ENCODE measurements around the gene MAZ. TPM values are rescaled to one million over a fixed set of nuclear protein-coding genes. Genes with fewer than 3 reads are reported as not detected.
A peak's percentile ranks its signal among the peaks of the same experiment; 100 is the strongest.
"Not testable (repeated sequence)": the region's sequence is repeated elsewhere in the genome, so short reads cannot be mapped to it uniquely, and the experiment has no call there.

The MAZ gene
- polyA plus RNA-seq = 236 TPM
- long read RNA-seq, donor 1, transcript MAZ-202 (5 exons, 2,532 nt) = major isoform, 18 of 36 reads
- long read RNA-seq, donor 1, transcript MAZ-201 (6 exons, 2,698 nt) = minor isoform, 7 of 36 reads
- long read RNA-seq, donor 1, partial matches to known transcripts = 9 of 36 reads
- long read RNA-seq, donor 1, other reads (novel, unspliced or antisense) = 0 of 36 reads
- long read RNA-seq, donor 2, transcript MAZ-201 (6 exons, 2,698 nt) = minor isoform, 18 of 82 reads
- long read RNA-seq, donor 2, transcript MAZ-202 (5 exons, 2,532 nt) = major isoform, 37 of 82 reads
- long read RNA-seq, donor 2, partial matches to known transcripts = 20 of 82 reads
- long read RNA-seq, donor 2, other reads (novel, unspliced or antisense) = 0 of 82 reads
- long read RNA-seq, donor 3 = 0 reads
- long read RNA-seq, donor 4, partial matches to known transcripts = 0 of 7 reads
- long read RNA-seq, donor 4, other reads (novel, unspliced or antisense) = 0 of 7 reads
- long read RNA-seq, donor 5, transcript MAZ-202 (5 exons, 2,532 nt) = major isoform, 24 of 53 reads
- long read RNA-seq, donor 5, transcript MAZ-201 (6 exons, 2,698 nt) = minor isoform, 17 of 53 reads
- long read RNA-seq, donor 5, partial matches to known transcripts = 8 of 53 reads
- long read RNA-seq, donor 5, other reads (novel, unspliced or antisense) = 0 of 53 reads
- long read RNA-seq, donor 6, transcript MAZ-202 (5 exons, 2,532 nt) = major isoform, 21 of 62 reads
- long read RNA-seq, donor 6, transcript MAZ-201 (6 exons, 2,698 nt) = minor isoform, 19 of 62 reads
- long read RNA-seq, donor 6, partial matches to known transcripts = 16 of 62 reads
- long read RNA-seq, donor 6, other reads (novel, unspliced or antisense) = 0 of 62 reads
- long read RNA-seq, donor 7, transcript MAZ-202 (5 exons, 2,532 nt) = major isoform, 20 of 36 reads
- long read RNA-seq, donor 7, transcript MAZ-201 (6 exons, 2,698 nt) = minor isoform, 7 of 36 reads
- long read RNA-seq, donor 7, partial matches to known transcripts = 5 of 36 reads
- long read RNA-seq, donor 7, other reads (novel, unspliced or antisense) = 0 of 36 reads
- long read RNA-seq, donor 8, transcript MAZ-201 (6 exons, 2,698 nt) = minor isoform, 12 of 57 reads
- long read RNA-seq, donor 8, transcript MAZ-202 (5 exons, 2,532 nt) = major isoform, 16 of 57 reads
- long read RNA-seq, donor 8, partial matches to known transcripts = 20 of 57 reads
- long read RNA-seq, donor 8, other reads (novel, unspliced or antisense) = 0 of 57 reads
- long read RNA-seq, donor 9, transcript MAZ-201 (6 exons, 2,698 nt) = minor isoform, 13 of 38 reads
- long read RNA-seq, donor 9, transcript MAZ-202 (5 exons, 2,532 nt) = major isoform, 15 of 38 reads
- long read RNA-seq, donor 9, partial matches to known transcripts = 7 of 38 reads
- long read RNA-seq, donor 9, other reads (novel, unspliced or antisense) = 0 of 38 reads
- long read RNA-seq, donor 10, transcript MAZ-201 (6 exons, 2,698 nt) = minor isoform, 16 of 59 reads
- long read RNA-seq, donor 10, transcript MAZ-202 (5 exons, 2,532 nt) = major isoform, 28 of 59 reads
- long read RNA-seq, donor 10, partial matches to known transcripts = 11 of 59 reads
- long read RNA-seq, donor 10, other reads (novel, unspliced or antisense) = 0 of 59 reads
- long read RNA-seq, donor 11, transcript MAZ-201 (6 exons, 2,698 nt) = minor isoform, 11 of 124 reads
- long read RNA-seq, donor 11, transcript MAZ-202 (5 exons, 2,532 nt) = major isoform, 16 of 124 reads
- long read RNA-seq, donor 11, partial matches to known transcripts = 93 of 124 reads
- long read RNA-seq, donor 11, other reads (novel, unspliced or antisense) = 0 of 124 reads

GRCh38 chr16:29806099-29806579 lies at the start of gene MAZ:
TSS of gene MAZ (plus strand) at chr16:29806529. CDS start at chr16:29806702, 173 bp downstream.
- peak in 1 of 2 donors; percentile 86 for DNase-seq
- no peaks in the 10 kb centered on the region for H3K9me3 ChIP-seq (ENCODE audit: control insufficient read depth, low read depth, low read length)
- peaks cover 40% of the 10 kb centered on the region for H3K4me1 ChIP-seq (ENCODE audit: control insufficient read depth, insufficient read depth, low read length)
- WGBS (ENCODE audit: insufficient coverage, low lambda C conversion rate) = no CpG with 5 or more reads among the region's 67 CpGs
- H3K27ac ChIP-seq (ENCODE audit: low read length) = peak within 1 kb of the TSS; percentile 86
- H3K4me3 ChIP-seq (ENCODE audit: low read length) = peak within 1 kb of the TSS; percentile 72
- peaks cover 46% of the 10 kb centered on the region for H3K36me3 ChIP-seq (ENCODE audit: control insufficient read depth, insufficient read depth, low read length)
- no peaks in the 10 kb centered on the region for H3K27me3 ChIP-seq (ENCODE audit: control insufficient read depth, insufficient read depth, low read length)

DNA sequence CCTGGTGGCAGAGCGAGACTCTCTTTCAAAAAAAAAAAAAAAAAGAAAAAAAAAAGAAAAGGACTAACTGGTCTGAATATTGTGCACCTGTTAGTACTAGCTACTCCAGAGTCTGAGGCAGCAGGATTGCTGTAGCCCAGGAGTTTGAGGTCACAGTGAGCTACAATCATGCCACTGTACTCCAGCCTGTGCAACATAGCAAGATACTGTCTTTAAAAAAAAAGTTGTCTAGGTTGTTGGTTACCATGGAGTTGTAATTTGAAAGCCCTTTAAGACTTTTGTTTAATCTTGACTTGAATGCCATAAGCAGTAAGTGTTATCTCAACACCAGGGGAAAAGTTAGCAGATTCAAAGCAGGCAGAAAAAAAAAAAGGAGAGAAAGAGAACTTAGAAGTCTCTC lies 49.7 kb upstream of the MAZ start:
- no peaks in the 10 kb centered on the region for H3K27me3 ChIP-seq (ENCODE audit: control insufficient read depth, insufficient read depth, low read length)
- H3K27ac ChIP-seq (ENCODE audit: low read length) = peak overlapping the region; percentile 55
- H3K4me3 ChIP-seq (ENCODE audit: low read length) = no peak overlapping the region
- WGBS (ENCODE audit: insufficient coverage, low lambda C conversion rate) = no CpG with 5 or more reads among the region's 1 CpG
- H3K4me1 ChIP-seq (ENCODE audit: control insufficient read depth, insufficient read depth, low read length) = peaks cover 28% of the 10 kb centered on the region
- no peaks in the 10 kb centered on the region for H3K36me3 ChIP-seq (ENCODE audit: control insufficient read depth, insufficient read depth, low read length)
- H3K9me3 ChIP-seq (ENCODE audit: control insufficient read depth, low read depth, low read length) = no peaks in the 10 kb centered on the region
- peak; percentile 56 to 81 for DNase-seq

- H3K27me3 ChIP-seq (ENCODE audit: control insufficient read depth, insufficient read depth, low read length); H3K36me3 ChIP-seq (ENCODE audit: control insufficient read depth, insufficient read depth, low read length); H3K4me3 ChIP-seq (ENCODE audit: low read length); DNase-seq; H3K9me3 ChIP-seq (ENCODE audit: control insufficient read depth, low read depth, low read length): not testable (repeated sequence)
- WGBS (ENCODE audit: insufficient coverage, low lambda C conversion rate) = no CpG with 5 or more reads among the region's 8 CpGs
- peak overlapping the region; percentile 55 for H3K27ac ChIP-seq (ENCODE audit: low read length)
- H3K4me1 ChIP-seq (ENCODE audit: control insufficient read depth, insufficient read depth, low read length) = peaks cover 30% of the 10 kb centered on the region
Measured at GRCh38 chr16:29757086-29757485, 49.2 kb upstream of the MAZ start.

DNA sequence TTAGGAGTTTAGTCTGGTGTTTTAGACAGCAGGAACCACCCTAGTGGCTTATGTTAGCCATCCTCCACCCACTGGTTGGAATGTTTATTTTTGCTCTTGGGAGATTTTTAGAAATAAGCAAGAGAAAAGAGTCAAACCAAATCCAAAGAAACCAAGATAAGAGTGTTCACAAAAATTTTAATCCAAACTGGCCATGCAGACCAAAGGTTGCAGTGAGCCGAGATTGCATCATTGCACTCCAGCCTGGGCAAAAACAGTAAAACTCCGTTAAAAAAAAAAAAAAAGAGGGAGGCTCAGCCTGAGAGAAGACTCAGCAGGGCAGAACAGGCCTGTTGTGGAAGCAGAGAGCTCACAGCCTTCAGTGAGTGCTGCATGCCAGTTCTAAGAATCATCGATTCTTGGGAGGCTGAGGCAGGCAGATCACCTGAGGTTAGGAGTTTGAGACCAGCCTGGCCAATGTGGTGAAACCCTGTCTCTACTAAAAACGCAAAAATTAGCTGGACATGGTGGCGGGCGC lies 48.3 kb upstream of the MAZ start:
- 17% methylated on average over 1 of the region's 6 CpGs for WGBS (ENCODE audit: insufficient coverage, low lambda C conversion rate)
- Histone ChIP-seq H3K4me1 (ENCODE audit: control insufficient read depth, insufficient read depth, low read length) (peaks cover 30% of the 10 kb centered on the region), H3K27me3 (ENCODE audit: control insufficient read depth, insufficient read depth, low read length) (no peaks in the 10 kb centered on the region), H3K9me3 (ENCODE audit: control insufficient read depth, low read depth, low read length) (no peaks in the 10 kb centered on the region), H3K36me3 (ENCODE audit: control insufficient read depth, insufficient read depth, low read length) (no peaks in the 10 kb centered on the region), H3K27ac (ENCODE audit: low read length) (peak overlapping the region; percentile 34), H3K4me3 (ENCODE audit: low read length) (no peak overlapping the region)
- peak in 1 of 2 donors; percentile 52 for DNase-seq

- H3K27me3 ChIP-seq (ENCODE audit: control insufficient read depth, insufficient read depth, low read length) = no peaks in the 10 kb centered on the region
- peak; percentile 84 to 93 for DNase-seq
- WGBS (ENCODE audit: insufficient coverage, low lambda C conversion rate) = 29% methylated on average over 1 of the region's 9 CpGs
- H3K36me3 ChIP-seq (ENCODE audit: control insufficient read depth, insufficient read depth, low read length) = no peaks in the 10 kb centered on the region
- peak overlapping the region; percentile 86 for H3K27ac ChIP-seq (ENCODE audit: low read length)
- H3K9me3 ChIP-seq (ENCODE audit: control insufficient read depth, low read depth, low read length) = no peaks in the 10 kb centered on the region
- H3K4me1 ChIP-seq (ENCODE audit: control insufficient read depth, insufficient read depth, low read length) = peaks cover 36% of the 10 kb centered on the region
- H3K4me3 ChIP-seq (ENCODE audit: low read length) = peak overlapping the region; percentile 6
Measured at GRCh38 chr16:29760567-29761279, 45.6 kb upstream of the MAZ start.

DNA sequence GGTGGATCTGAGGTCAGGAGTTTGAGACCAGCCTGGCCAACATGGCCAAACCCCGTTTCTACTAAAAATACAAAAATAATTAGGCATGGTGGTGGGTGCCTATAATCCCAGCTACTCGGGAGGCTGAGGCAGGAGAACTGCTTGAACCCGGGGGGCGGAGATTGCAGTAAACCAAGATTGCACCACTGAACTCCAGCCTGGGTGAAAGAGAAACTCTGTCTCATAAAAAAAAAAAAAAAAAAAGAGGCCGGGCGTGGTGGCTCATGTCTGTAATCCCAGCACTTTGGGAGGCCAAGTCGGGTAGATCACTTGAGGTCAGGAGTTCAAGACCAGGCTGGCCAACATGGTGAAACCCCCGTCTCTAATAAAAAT lies 45.1 kb upstream of the MAZ start:
- H3K4me1 ChIP-seq (ENCODE audit: control insufficient read depth, insufficient read depth, low read length) = peaks cover 34% of the 10 kb centered on the region
- not testable (repeated sequence) for H3K4me3 ChIP-seq (ENCODE audit: low read length); H3K36me3 ChIP-seq (ENCODE audit: control insufficient read depth, insufficient read depth, low read length); H3K9me3 ChIP-seq (ENCODE audit: control insufficient read depth, low read depth, low read length); H3K27me3 ChIP-seq (ENCODE audit: control insufficient read depth, insufficient read depth, low read length)
- DNase-seq = peak in 1 of 2 donors; percentile 70
- no CpG with 5 or more reads among the region's 8 CpGs for WGBS (ENCODE audit: insufficient coverage, low lambda C conversion rate)
- peak overlapping the region; percentile 86 for H3K27ac ChIP-seq (ENCODE audit: low read length)

DNA sequence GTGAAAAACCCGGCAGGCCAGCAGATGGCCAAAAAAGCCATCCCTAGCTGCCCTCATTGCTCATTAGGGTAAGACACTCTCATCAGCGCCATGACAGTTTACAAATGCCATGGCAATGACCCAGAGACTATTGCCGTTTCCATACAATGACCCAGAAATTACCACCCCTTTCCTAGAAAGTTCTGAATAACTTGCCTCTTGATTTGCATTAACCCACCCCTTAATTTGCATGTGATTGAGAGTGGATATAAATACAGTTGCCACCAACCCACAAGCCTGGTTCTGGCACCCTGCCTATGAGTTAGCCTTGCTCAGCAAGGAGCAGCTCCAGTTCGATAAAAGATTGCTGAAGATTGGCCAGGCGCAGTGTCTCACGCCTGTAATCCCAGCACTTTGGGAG lies 44.4 kb upstream of the MAZ start:
- peak overlapping the region; percentile 66 for H3K27ac ChIP-seq (ENCODE audit: low read length)
- H3K4me1 ChIP-seq (ENCODE audit: control insufficient read depth, insufficient read depth, low read length) = peaks cover 29% of the 10 kb centered on the region
- no peak for DNase-seq

DNA sequence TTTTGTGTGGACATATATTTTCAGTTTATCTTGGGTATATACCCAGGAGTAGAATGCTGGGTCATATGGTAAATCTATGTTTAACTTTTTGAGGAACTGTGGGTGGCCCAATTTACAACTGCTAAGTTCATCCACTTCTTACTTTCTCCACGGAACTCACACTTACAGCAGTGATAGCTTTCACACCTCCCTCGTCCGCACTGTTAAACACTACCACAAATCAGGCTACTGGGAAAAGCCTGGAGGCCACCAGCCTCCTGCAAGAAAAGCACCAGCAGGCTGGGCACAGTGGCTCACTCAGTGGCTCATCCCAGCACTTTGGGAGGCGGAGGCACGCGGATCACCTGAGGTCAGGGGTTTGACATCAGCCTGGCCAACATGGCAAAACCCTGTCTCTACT lies 43.0 kb upstream of the MAZ start:
- no peak overlapping the region for H3K27ac ChIP-seq (ENCODE audit: low read length)
- no peaks in the 10 kb centered on the region for H3K36me3 ChIP-seq (ENCODE audit: control insufficient read depth, insufficient read depth, low read length)
- H3K9me3 ChIP-seq (ENCODE audit: control insufficient read depth, low read depth, low read length) = no peaks in the 10 kb centered on the region
- peaks cover 18% of the 10 kb centered on the region for H3K4me1 ChIP-seq (ENCODE audit: control insufficient read depth, insufficient read depth, low read length)
- no peaks in the 10 kb centered on the region for H3K27me3 ChIP-seq (ENCODE audit: control insufficient read depth, insufficient read depth, low read length)
- WGBS (ENCODE audit: insufficient coverage, low lambda C conversion rate) = no CpG with 5 or more reads among the region's 6 CpGs
- no peak for DNase-seq
- no peak overlapping the region for H3K4me3 ChIP-seq (ENCODE audit: low read length)

More for the DNA sequence above, 44.4 kb upstream of the MAZ start:
- no CpG with 5 or more reads among the region's 6 CpGs for WGBS (ENCODE audit: insufficient coverage, low lambda C conversion rate)
- Histone ChIP-seq H3K4me3 (ENCODE audit: low read length) (no peak overlapping the region), H3K9me3 (ENCODE audit: control insufficient read depth, low read depth, low read length) (no peaks in the 10 kb centered on the region), H3K27me3 (ENCODE audit: control insufficient read depth, insufficient read depth, low read length) (no peaks in the 10 kb centered on the region), H3K36me3 (ENCODE audit: control insufficient read depth, insufficient read depth, low read length) (no peaks in the 10 kb centered on the region)
